K562 (cell line): ENCODE data around the gene TDRD12. TPM values are rescaled to one million over a fixed set of nuclear protein-coding genes. Genes with fewer than 3 reads are reported as not detected.

Experiments used
- ATAC-seq: fragments of 200-7000 bp; cut with Tn5 transposase; 3 replicates; pipeline ENCODE4 v1.9.1; 2020; ENCODE audit warnings: moderate library complexity
- BruUV-seq: library from RNA; stranded (reverse); fragments of 400-500 nt; replicated peaks from 2 replicates; lab custom pipeline; 2021; lab: Mats Ljungman, UMichigan
- CTCF ChIA-PET: fragments of 300-600 bp; formaldehyde crosslinking; extraction: SDS; loops from one replicate; lab custom pipeline; 2021; ENCODE audit warnings: low intra/inter-chr PET ratio; lab: Yijun Ruan, JAX
- POLR2A ChIA-PET: fragments of 300-600, 350-650 bp; sonication (Branson Sonifier 250); formaldehyde crosslinking; extraction: SDS; loops from one replicate; lab custom pipeline; 2021; ENCODE audit warnings: antibody characterized with exemption, inconsistent platforms; lab: Yijun Ruan, JAX
- DNase-seq, 4 experiments: peaks; one replicate each; pipeline versions ENCODE4 v3.0.0 to v3.0.0-alpha.2; 2011 to 2018; ENCODE audit warnings: low spot score in 3 of 4, mixed read lengths in 3 of 4; ENCODE audit errors: extremely low read depth in 1 of 4
- FAIRE-seq: peaks from 2 replicates; lab custom pipeline; 2011; peaks lifted over from hg19 to GRCh38; lab: Jason Lieb, UNC
- H2AFZ ChIP-seq: 2 replicates; pipeline ENCODE4 v1.6.0; 2011; ENCODE audit warnings: low read depth, low read length, control low read depth, inconsistent platforms
- H3K27ac ChIP-seq: fragments of 200-600 bp; 3 replicates; pipeline ENCODE4 v1.8.0; 2011; ENCODE audit warnings: low read depth, mild to moderate bottlenecking, control low read depth, inconsistent platforms, low read length, moderate library complexity, mixed read lengths; ENCODE audit errors: extremely low read depth
- H3K27me3 ChIP-seq, 2 experiments: fragments of 300-600 bp in 1 of 2; 2 replicates in 1 of 2; 3 replicates in 1 of 2; pipeline versions ENCODE4 v1.6.0 to v1.8.0; 2011; ENCODE audit warnings: inconsistent platforms in 2 of 2, low read length in 2 of 2, mild to moderate bottlenecking in 1 of 2, mixed read lengths in 1 of 2, moderate library complexity in 1 of 2; ENCODE audit not compliant: control insufficient read depth in 2 of 2, insufficient read depth in 2 of 2
- H3K36me3 ChIP-seq: fragments of 300-600 bp; 3 replicates; pipeline ENCODE4 v1.8.0; 2011; ENCODE audit warnings: mild to moderate bottlenecking, low read length, inconsistent platforms; ENCODE audit not compliant: control insufficient read depth, insufficient read depth
- H3K4me1 ChIP-seq, 2 experiments: fragments of 200-600 bp in 1 of 2; replicated peaks in 1 of 2; 2 replicates in 1 of 2; 3 replicates in 1 of 2; pipeline versions ENCODE4 v1.5.1 to v1.8.0; 2011; ENCODE audit warnings: inconsistent platforms in 2 of 2, low read length in 2 of 2, mild to moderate bottlenecking in 1 of 2, mixed read lengths in 1 of 2, moderate library complexity in 1 of 2; ENCODE audit not compliant: control insufficient read depth in 2 of 2, insufficient read depth in 2 of 2
- H3K4me2 ChIP-seq: 2 replicates; pipeline ENCODE4 v1.6.1; 2011; ENCODE audit warnings: low read length, control low read depth, inconsistent platforms, mixed read lengths; ENCODE audit not compliant: insufficient read depth
- H3K4me3 ChIP-seq: fragments of 200-600 bp; sonication (generic), shearing (Covaris generic); 2 replicates; pipeline ENCODE4 v1.5.1; 2016; ENCODE audit warnings: control low read depth, inconsistent platforms
- H3K79me2 ChIP-seq: fragments of 200-600 bp; 3 replicates; pipeline ENCODE4 v1.8.0; 2011; ENCODE audit warnings: low read length, inconsistent platforms; ENCODE audit not compliant: control insufficient read depth, insufficient read depth
- H3K9ac ChIP-seq, 2 experiments: 2 replicates each; pipeline versions ENCODE4 v1.6.0 to v1.6.1; 2011; ENCODE audit warnings: low read depth in 2 of 2, low read length in 2 of 2, control low read depth in 1 of 2, inconsistent platforms in 1 of 2, mild to moderate bottlenecking in 1 of 2, mixed read lengths in 1 of 2; ENCODE audit not compliant: insufficient read depth in 1 of 2
- H3K9me1 ChIP-seq: one replicate; pipeline ENCODE4 v1.6.0; 2011; ENCODE audit warnings: inconsistent platforms, mild to moderate bottlenecking, low read length, moderate library complexity; ENCODE audit not compliant: control insufficient read depth, insufficient read depth
- H3K9me3 ChIP-seq: replicated peaks from 2 replicates; pipeline ENCODE4 v1.5.1; 2011; ENCODE audit warnings: low read depth, low read length, inconsistent platforms; ENCODE audit not compliant: control insufficient read depth, insufficient read depth
- H4K20me1 ChIP-seq: replicated peaks from 2 replicates; pipeline ENCODE4 v1.6.1; 2011; ENCODE audit warnings: low read length, inconsistent platforms, mixed read lengths; ENCODE audit not compliant: control insufficient read depth, insufficient read depth
- CBFA2T2 ChIP-seq: fragments of 450-650 bp; conservative IDR thresholded peaks from 2 replicates; pipeline ENCODE4 v1.6.1; 2017; ENCODE audit warnings: mild to moderate bottlenecking
- CBX3 ChIP-seq, 2 experiments: IDR thresholded peaks; 1 replicate in 1 of 2; 2 replicates in 1 of 2; pipeline ENCODE4 v1.6.1; 2012; ENCODE audit warnings: inconsistent platforms in 2 of 2, low read length in 2 of 2, borderline replicate concordance in 1 of 2, control low read depth in 1 of 2
- CCAR2 ChIP-seq: fragments of 200-400 bp; formaldehyde crosslinking; IDR thresholded peaks from 2 replicates; pipeline ENCODE4 v1.6.1; 2017; ENCODE audit warnings: mild to moderate bottlenecking, low read depth, low read length
- DPF2 ChIP-seq: fragments of 450-650 bp; IDR thresholded peaks from 2 replicates; pipeline ENCODE4 v1.6.1; 2016
- KLF16 ChIP-seq: IDR thresholded peaks from 2 replicates; pipeline ENCODE4 v1.6.1; 2016; ENCODE audit warnings: antibody characterized with exemption
- MTA2 ChIP-seq: fragments of 450-650 bp; IDR thresholded peaks from 2 replicates; pipeline ENCODE4 v1.6.1; 2016; ENCODE audit warnings: low read depth
- RBM25 ChIP-seq: fragments of 200-400 bp; formaldehyde crosslinking; IDR thresholded peaks from 2 replicates; pipeline ENCODE4 v1.6.1; 2018; ENCODE audit warnings: low read length, low read depth, moderate library complexity; ENCODE audit not compliant: severe bottlenecking
- RNF2 ChIP-seq: sonication (generic); IDR thresholded peaks from 2 replicates; pipeline ENCODE4 v1.6.1; 2016
- STAT5A ChIP-seq: IDR thresholded peaks from 2 replicates; pipeline ENCODE4 v1.6.1; 2012; ENCODE audit warnings: low read length, inconsistent platforms, borderline replicate concordance
- TEAD4 ChIP-seq, 2 experiments: sonication (generic) in 1 of 2; formaldehyde crosslinking in 1 of 2; IDR thresholded peaks; 2 replicates each; pipeline versions ENCODE4 v1.6.1 to v1.8.0; 2012 to 2022; ENCODE audit warnings: borderline replicate concordance in 1 of 2, inconsistent platforms in 1 of 2, low read length in 1 of 2, mild to moderate bottlenecking in 1 of 2, missing genetic modification reagents in 1 of 2
- ZBTB7A ChIP-seq: IDR thresholded peaks from 2 replicates; pipeline ENCODE4 v1.6.1; 2011; ENCODE audit warnings: low read depth, mild to moderate bottlenecking, low read length, moderate library complexity, borderline replicate concordance; ENCODE audit not compliant: control insufficient read depth
- ZNF384 ChIP-seq: IDR thresholded peaks from 2 replicates; pipeline ENCODE4 v1.6.1; 2012; ENCODE audit warnings: low read depth, low read length, improper control_type of control experiment
- WGBS: fragments of 100-300 bp; shearing (Covaris generic); methylation state at CpG from one replicate; pipeline ENCODE4 v1.1.6; 2016; ENCODE audit warnings: low coverage, mixed read lengths; ENCODE audit not compliant: insufficient coverage; ENCODE audit errors: missing lambda C conversion rate; 5-methylcytosine and 5-hydroxymethylcytosine counted together
- in situ Hi-C: fragments of 300-500 bp; cut with MboI; formaldehyde crosslinking; loops from 4 replicates; pipeline ENCODE4 v1.15.0; 2018; ENCODE audit warnings: inconsistent platforms, mixed read lengths
- intact Hi-C: fragments of 100-400 bp; cut with micrococcal nuclease; formaldehyde crosslinking; loops from 2 replicates; pipeline ENCODE4 v1.14.2; 2022
- polyA plus RNA-seq, 8 experiments: library from polyadenylated mRNA; depleted of rRNA in 4 of 8; stranded (reverse) in 5 of 8; unstranded in 3 of 8; fragments of >200 nt; fragmentation: Nextera tagmentation in 2 of 8; fragmentation: Illumina TruSeq in 1 of 8; extraction: Ambion mirVana in 2 of 8; extraction: Trizol in 1 of 8; gene quantifications; 2 replicates each; pipeline versions ENCODE4 v1.2.1 to v1.2.3, GENCODE V29; 2011 to 2014; ENCODE audit warnings: inconsistent platforms in 1 of 8, missing spikeins in 1 of 8
- total RNA-seq, 7 experiments: library from RNA; depleted of rRNA in 6 of 7; stranded (reverse); fragments of >200 nt in 6 of 7; fragmentation: Illumina TruSeq in 2 of 7; extraction: Trizol in 2 of 7; gene quantifications; 2 replicates each; pipeline versions ENCODE4 v1.2.1 to v1.2.3, GENCODE V29; 2011 to 2021; ENCODE audit warnings: low replicate concordance in 1 of 7
- TF ChIP-seq, protein P1 (sequence below): fragments of 250-450 bp; sonication (Bioruptor Pico); IDR thresholded peaks from 2 replicates; pipeline ENCODE4 v1.4.0; 2020
- TF ChIP-seq, protein P2 (sequence below): sonication (generic); formaldehyde crosslinking; IDR thresholded peaks from 2 replicates; pipeline ENCODE4 v1.8.1; 2022; ENCODE audit warnings: missing genetic modification reagents
- TF ChIP-seq, protein P3 (sequence below): IDR thresholded peaks from 2 replicates; pipeline ENCODE4 v1.6.1; 2014; ENCODE audit warnings: antibody characterized with exemption
- TF ChIP-seq, protein P4 (sequence below): fragments of 250-450 bp; sonication (Bioruptor Pico); IDR thresholded peaks from 2 replicates; pipeline ENCODE4 v1.5.0; 2020; ENCODE audit warnings: mild to moderate bottlenecking
- TF ChIP-seq, protein P5 (sequence below): fragments of 450-650 bp; formaldehyde crosslinking; IDR thresholded peaks from 2 replicates; pipeline ENCODE4 v1.4.0; 2022; ENCODE audit warnings: missing genetic modification characterization

Gene TDRD12
- total and polyA plus RNA-seq, 9 of the 15 experiments (the other 6 are each of a cell fraction or from before 2014, with no cell fraction given), result 0.03 TPM; not detected in 8

DNA sequence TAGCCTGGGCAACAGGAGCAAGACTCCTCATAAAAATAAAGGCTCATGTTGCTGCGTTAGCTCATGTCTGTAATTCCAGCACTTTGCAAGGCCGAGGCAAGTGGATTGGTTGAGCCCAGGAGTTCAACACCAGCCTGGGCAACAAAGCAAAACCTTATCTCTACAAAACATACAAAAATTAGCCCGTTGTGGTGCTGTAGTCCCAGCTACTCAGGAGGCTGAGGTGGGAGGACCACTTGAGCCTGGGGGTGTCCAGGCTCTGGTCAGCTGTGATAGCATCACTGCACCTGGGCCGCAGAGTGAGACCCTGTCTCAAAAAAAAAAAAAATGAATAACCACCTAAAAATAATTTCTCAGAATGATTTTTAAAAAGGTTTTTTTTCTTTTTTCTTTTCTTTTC is 31.9 kb upstream of the TDRD12 start:
- 11% methylated on average over 4 of the region's 4 CpGs for whole genome bisulfite sequencing
- TF ChIP-seq, protein P1, sequence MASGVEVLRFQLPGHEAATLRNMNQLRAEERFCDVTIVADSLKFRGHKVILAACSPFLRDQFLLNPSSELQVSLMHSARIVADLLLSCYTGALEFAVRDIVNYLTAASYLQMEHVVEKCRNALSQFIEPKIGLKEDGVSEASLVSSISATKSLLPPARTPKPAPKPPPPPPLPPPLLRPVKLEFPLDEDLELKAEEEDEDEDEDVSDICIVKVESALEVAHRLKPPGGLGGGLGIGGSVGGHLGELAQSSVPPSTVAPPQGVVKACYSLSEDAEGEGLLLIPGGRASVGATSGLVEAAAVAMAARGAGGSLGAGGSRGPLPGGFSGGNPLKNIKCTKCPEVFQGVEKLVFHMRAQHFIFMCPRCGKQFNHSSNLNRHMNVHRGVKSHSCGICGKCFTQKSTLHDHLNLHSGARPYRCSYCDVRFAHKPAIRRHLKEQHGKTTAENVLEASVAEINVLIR (CRISPR knock-in tag), result no peak
- TF ChIP-seq CBX3 (IDR thresholded peaks at IDR 0.05; ENCODE audit: borderline replicate concordance in 1 of 2, low read length in 2 of 2), result no peak
- peak; percentile 72; the same call in 1 of the 2 replicates for TF ChIP-seq ZBTB7A
- TF ChIP-seq, protein P2, sequence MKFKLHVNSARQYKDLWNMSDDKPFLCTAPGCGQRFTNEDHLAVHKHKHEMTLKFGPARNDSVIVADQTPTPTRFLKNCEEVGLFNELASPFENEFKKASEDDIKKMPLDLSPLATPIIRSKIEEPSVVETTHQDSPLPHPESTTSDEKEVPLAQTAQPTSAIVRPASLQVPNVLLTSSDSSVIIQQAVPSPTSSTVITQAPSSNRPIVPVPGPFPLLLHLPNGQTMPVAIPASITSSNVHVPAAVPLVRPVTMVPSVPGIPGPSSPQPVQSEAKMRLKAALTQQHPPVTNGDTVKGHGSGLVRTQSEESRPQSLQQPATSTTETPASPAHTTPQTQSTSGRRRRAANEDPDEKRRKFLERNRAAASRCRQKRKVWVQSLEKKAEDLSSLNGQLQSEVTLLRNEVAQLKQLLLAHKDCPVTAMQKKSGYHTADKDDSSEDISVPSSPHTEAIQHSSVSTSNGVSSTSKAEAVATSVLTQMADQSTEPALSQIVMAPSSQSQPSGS (CRISPR knock-in tag), result no peak
- peak; percentile 70; the same call in 1 of the 2 replicates for TF ChIP-seq KLF16
- TF ChIP-seq DPF2, result peak; percentile 73
- TF ChIP-seq CBFA2T2, result peak; percentile 86
- TF ChIP-seq, protein P3, sequence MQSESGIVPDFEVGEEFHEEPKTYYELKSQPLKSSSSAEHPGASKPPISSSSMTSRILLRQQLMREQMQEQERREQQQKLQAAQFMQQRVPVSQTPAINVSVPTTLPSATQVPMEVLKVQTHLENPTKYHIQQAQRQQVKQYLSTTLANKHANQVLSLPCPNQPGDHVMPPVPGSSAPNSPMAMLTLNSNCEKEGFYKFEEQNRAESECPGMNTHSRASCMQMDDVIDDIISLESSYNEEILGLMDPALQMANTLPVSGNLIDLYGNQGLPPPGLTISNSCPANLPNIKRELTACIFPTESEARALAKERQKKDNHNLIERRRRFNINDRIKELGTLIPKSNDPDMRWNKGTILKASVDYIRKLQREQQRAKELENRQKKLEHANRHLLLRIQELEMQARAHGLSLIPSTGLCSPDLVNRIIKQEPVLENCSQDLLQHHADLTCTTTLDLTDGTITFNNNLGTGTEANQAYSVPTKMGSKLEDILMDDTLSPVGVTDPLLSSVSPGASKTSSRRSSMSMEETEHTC, result no peak
- no peak for TF ChIP-seq RBM25
- TF ChIP-seq, protein P4, sequence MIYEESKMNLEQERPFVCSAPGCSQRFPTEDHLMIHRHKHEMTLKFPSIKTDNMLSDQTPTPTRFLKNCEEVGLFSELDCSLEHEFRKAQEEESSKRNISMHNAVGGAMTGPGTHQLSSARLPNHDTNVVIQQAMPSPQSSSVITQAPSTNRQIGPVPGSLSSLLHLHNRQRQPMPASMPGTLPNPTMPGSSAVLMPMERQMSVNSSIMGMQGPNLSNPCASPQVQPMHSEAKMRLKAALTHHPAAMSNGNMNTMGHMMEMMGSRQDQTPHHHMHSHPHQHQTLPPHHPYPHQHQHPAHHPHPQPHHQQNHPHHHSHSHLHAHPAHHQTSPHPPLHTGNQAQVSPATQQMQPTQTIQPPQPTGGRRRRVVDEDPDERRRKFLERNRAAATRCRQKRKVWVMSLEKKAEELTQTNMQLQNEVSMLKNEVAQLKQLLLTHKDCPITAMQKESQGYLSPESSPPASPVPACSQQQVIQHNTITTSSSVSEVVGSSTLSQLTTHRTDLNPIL (CRISPR knock-in tag), result no peak
- TF ChIP-seq, protein P5, sequence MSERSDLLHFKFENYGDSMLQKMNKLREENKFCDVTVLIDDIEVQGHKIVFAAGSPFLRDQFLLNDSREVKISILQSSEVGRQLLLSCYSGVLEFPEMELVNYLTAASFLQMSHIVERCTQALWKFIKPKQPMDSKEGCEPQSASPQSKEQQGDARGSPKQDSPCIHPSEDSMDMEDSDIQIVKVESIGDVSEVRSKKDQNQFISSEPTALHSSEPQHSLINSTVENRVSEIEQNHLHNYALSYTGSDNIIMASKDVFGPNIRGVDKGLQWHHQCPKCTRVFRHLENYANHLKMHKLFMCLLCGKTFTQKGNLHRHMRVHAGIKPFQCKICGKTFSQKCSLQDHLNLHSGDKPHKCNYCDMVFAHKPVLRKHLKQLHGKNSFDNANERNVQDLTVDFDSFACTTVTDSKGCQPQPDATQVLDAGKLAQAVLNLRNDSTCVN (CRISPR knock-in tag), result no peak
- no peak for TF ChIP-seq CCAR2
- peak; percentile 29; the same call in 1 of the 2 replicates for TF ChIP-seq STAT5A
- peak; percentile 64 for TF ChIP-seq ZNF384
- peak; percentile 71 for TF ChIP-seq TEAD4 (IDR thresholded peaks at IDR 0.05; ENCODE audit: low read length)
- TF ChIP-seq TEAD4 (CRISPR knock-in tag; IDR thresholded peaks at IDR 0.05; ENCODE audit: borderline replicate concordance), result no peak
- TF ChIP-seq MTA2, result peak; percentile 60
- TF ChIP-seq RNF2, result no peak

More for the DNA sequence above, 31.9 kb upstream of the TDRD12 start:
- H3K9ac ChIP-seq, result no peak overlapping the region
- H3K79me2 ChIP-seq, result peaks cover 35% of the 10 kb centered on the region
- no peaks in the 10 kb centered on the region for H3K36me3 ChIP-seq
- intact Hi-C loops, result loop anchor here (1.0 kb wide), 1 partner anchor 12 kb away; the partner anchor contains the start of genes ANKRD27 and RGS9BP
- H3K9me3 ChIP-seq, result no peaks in the 10 kb centered on the region
- CTCF ChIA-PET, result no interaction called here
- H4K20me1 ChIP-seq, result no peaks in the 10 kb centered on the region
- peak; percentile 81 for FAIRE-seq
- H3K4me1 ChIP-seq, result peaks cover 22 to 35% of the 10 kb centered on the region in 2 experiments; a peak in 4 of 5 replicates
- in situ Hi-C loops, result no loop called here
- no peak overlapping the region for H3K4me3 ChIP-seq
- no peak overlapping the region; the same call in 1 of the 2 replicates for H3K4me2 ChIP-seq
- 0 out of 3 replicates have a peak overlapping the region, but pooled peaks have one; percentile 23 for H3K27ac ChIP-seq
- DNase-seq, result peak; percentile 54 to 82 (median 61)
- H2AFZ ChIP-seq, result peak overlapping the region; percentile 26; the same call in 1 of the 2 replicates
- H3K27me3 ChIP-seq, result no peaks in the 10 kb centered on the region
- peak; percentile 35 for ATAC-seq
- BruUV-seq, result no TSS peak
- H3K9me1 ChIP-seq, result no peaks in the 10 kb centered on the region
- POLR2A ChIA-PET, result no interaction called here
